Measurements from ENCODE around the gene FAM222A. TPM values are rescaled to one million over a fixed set of nuclear protein-coding genes. Genes with fewer than 3 reads are reported as not detected.

FAM222A gene
- polyA plus RNA-seq, 10 donors = 4.6 to 8.1 (median 6.4) TPM

DNA sequence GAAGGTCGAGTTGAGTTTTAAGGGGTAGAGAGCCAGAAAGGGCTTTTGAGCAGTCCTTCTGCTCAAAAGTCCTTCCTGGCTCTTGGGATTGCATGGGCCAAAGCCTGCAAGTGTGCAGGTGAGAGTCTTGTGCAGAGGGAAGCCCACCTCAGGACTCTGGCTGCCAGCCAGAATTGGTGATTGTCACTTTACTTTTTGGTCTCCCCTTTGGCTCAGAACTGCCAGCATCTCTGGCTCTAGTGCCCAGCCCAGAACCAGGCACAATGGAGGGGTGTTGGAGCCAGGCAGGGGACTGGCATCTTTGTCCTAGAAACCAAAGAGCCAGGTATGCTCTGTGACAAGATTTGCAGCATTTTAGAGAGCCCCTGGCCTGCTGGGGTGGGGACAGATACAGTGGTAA is 23.5 kb downstream of the FAM222A start:
- no peak for DNase-seq

DNA sequence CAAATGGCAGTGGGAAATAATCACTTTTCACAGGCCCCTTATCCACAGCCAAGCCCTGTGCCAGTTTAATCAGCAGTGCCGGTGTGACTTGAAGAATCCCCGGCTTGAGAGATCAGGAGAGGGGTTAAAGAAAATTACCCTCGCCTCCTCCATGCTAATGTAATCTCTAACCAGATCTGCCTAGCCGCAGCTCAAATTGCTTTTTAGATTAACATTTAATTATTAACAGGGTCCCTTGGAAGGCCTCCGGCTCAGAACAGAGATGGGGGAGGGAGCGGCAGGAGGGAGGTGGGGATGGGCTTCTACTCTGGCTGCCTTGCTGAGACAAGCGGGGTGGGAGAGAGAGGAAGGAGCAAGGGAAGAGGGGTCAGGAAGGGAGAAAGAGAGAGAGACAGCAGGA is 24.0 kb downstream of the FAM222A start:
- DNase-seq = no peak

DNA sequence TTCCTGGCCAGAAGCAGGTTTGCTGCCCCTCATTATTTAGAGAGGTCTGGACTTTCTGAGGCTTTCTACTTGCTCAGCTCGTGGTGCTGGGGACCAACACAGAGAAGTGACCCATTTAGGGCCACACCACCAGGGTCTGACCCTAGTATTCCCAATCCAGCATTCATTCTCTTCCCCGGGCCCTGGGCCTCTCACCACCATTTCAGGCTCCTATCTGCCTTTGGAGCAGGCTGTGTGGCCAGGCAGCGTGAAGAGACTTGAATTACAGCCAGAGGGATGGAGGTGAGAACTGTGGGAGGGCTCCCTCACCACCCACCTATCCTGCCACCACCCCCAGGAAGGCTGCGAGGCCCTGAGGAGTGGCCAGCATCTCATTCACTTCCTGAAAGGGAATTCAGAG is 24.6 kb downstream of the FAM222A start:
- DNase-seq = no peak

DNA sequence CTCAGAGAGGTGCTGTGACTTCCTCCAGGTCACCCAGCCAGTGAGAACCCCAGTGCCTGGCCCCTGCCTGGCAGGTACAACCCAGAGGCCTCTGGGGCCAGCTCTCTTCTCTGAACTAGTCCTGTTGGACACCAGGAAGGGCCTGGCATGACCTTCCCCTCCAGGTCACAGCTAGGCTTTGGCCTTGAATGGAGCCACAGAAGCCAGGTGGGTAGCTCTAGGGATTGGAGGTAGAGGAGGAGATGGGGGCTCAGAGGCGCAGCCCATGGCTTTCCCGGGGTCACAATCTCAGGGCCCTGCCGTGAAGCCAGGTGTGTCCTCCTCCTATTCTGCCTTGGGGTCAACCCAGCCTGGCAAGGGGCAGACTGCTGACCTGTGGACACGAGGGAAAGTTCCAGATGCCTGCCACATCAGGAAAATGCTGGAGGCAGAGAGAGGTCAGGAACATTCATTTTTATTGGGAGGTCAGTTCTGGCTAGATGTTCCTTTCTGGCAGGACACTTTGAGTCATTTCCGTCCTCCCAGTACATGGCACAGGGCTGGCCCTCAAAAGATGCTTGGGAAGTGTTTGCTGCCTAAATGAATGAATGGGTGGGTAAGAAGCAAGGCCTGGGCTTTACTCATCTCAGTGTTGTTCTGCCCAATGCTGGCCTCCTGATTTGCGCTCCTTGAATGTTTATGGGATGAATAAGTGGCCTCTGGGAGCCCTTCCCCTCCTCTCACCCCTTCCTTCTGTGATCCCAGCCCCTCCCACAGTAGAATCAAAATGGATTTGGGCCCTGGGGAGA is 25.4 kb downstream of the FAM222A start:
- DNase-seq = no peak

DNA sequence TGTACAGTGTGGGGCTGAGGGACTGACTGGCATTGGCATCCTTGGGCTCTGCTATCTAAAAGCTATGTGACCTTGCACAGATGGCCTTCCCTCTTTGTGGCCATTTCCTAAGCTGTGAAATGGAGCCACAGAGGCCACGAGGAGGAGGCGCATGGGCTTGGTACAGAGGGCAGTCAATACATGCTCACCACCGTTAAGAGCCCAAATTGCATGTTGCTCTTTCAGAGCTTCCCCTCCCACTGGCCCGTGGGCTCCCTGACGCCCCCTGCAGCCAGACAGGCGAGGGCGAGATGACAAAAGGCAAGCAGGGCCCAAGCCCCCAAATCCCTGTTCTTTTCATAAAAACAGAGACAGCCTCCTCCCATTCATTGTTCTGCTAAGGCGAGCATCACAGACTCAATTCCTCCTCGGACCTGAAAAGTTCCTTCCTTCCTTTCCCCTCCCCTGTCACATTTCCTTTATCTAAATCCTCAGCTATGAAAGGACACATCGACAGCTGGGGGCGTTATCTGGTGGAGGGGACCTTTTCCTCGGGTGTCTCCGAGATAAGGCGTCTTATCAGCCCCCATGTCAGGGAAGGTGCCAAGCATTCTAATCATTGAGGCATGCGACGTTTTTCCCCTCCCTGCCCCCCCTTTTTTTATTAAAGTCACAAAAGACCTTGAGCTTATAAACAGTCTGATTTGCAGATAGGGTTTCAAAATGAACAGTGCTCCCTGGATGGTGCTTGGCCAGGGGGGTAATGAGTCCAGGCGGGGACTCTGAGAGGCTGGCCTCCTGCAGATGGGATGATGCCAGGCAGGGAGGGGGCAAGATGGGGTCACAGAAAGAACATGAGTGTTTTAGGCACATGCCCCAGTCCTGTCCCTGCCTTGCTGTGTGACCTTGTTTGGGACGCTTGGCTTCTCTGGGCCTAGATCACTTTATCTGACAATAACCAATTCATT is 26.4 kb downstream of the FAM222A start:
- no peak for DNase-seq

DNA sequence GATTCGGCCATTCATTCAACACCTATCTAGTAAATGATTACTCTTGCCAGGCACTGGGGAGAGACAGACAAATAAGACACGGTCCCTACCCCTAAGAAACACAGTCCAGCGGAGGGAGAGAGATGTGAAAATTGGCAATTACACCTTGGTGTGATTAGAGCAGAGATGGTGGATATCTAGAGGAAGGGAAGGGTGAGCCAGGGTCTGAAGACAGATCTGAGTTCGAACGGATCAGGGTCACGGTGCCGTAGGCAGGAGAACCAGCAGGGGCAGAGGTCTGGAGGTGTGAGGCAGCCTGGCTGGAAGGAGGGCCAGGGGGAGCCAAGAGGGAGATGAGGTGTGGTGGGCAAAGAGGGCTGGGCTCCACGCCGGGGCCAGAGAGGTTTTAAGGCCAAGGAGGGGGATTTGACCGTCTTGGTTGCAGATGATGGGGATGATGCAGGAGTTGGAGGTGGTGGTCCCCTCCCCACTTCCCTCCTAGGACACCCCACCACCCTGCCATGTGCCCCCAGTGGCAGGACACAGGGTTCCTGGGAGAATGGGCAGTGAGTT is 27.1 kb downstream of the FAM222A start:
- no peak for DNase-seq

DNA sequence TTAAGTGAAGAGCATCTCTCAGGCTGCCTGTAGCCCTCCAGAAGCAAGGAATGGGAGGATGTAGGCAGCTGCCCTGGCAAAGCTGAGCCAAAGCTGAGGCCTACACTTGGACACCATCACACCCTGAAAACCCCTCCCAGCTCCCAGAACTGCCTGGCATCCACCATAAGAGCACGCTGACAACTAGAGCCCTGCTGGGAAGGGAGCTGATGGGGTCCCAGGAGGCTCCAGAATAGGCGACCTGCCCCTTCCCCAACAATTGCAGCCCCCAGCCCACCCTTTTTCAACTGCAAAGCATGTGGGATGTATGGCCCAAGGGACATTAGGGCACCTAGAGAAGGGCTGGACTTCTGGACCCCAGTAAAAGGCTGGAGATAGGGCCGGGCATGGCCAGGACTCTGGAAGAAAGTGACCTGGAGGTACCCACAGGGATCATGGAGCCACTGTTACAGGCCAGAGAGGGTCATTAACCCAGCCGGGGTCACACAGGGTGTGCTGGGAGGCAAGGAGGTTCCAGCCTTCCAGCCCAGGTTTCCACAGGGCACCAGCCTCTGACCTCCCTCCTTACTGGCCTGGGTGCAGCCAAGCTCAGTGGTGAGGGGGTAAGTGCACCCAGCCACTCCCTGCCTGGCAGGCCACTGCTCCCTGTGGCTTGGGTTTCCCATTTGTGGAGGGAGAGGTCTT is 27.8 kb downstream of the FAM222A start:
- DNase-seq = no peak

DNA sequence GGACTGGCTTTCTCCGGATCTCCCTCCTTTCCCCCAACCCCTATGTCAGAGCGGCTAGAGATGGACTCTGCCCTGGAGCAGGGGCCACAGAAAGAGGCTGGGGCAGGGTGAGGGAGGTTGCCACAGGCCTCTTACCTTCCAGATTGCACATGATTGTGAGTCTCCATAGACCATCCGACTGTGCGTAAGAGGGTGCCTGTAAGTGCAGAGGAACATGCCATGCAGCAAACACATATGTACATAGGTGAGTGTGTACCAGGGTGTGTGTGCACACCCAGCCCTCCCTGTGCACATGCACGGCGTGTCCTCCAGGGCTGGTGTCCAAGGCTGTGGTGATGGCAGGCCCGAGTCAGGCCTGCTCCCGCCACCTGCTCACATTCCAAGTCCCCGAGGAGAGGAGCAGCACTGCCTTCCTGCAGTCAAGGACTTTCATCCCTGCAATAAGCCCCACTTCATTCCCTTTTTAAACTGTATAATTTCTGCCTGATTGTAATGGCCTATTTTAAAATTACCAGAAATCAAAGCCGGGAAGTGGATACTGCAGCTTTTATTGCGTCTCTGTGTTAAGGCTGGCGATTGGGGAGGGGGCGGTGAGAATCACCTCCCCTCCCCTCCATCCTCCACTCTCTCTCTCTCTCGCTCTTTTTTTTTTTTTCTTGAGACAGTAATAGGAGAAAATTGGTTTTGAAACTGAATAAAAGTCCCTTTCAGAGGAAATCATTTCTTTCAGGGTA is 28.5 kb downstream of the FAM222A start:
- DNase-seq = no peak

DNA sequence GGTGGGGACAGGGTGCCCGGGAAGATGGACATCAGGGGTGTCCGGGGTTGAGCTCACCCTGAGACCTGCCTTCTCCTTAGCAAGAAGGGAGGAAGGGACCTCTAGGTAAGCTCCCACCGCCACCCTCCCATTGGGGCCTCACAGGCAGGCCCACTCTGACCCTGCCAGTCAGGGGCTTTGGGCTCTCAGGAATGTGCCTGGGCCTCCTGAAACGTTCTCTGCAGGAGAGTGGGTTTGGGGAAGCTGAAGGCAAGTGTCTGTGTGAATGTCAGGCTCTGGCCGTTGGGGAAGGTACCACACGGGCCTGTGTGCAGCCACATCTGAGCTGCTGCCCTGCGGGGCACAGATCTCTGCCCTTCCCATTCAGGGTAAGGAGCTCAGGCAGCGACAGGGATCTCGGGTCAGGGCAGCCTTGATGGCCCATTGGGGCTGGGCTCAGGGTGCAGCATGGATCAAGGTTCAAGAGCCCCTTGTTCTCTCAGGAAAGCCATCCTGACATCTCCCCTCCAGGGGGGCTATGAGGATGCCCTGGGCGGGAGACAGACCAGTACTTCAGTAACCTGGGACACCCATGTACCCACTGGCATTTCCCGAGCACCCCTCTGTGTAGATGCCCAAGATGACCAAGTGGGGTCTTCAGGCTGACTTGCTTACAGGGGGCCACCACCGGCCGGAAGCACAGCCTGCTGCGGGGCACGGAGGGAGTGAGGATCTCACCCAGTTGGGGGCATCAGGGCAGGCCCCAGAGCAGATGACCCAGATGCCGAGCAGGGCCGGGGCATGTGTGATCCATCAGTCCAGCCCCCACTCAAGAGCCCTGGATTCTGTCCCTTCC is 29.7 kb downstream of the FAM222A start:
- no peak for DNase-seq

DNA sequence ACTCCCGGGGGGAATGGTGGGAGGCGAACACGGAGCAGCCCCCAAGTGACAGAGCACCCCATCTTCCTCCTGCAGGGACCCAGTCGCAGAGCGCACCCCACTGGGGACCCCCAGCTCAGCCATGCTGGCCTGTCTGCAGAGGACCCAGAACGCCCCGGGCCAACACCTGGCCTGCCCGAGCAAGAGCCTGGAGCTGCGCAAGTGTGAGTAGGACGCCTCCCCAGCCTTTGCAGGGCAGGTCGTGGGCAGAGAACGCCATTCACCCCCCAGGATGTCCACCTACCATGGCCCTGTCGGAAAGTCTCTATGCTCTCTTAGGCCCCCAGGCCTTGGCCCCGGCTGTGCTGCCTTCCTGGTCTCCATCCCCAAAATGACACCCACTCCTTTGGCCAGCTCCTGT is 30.4 kb downstream of the FAM222A start:
- DNase-seq = no peak

DNA sequence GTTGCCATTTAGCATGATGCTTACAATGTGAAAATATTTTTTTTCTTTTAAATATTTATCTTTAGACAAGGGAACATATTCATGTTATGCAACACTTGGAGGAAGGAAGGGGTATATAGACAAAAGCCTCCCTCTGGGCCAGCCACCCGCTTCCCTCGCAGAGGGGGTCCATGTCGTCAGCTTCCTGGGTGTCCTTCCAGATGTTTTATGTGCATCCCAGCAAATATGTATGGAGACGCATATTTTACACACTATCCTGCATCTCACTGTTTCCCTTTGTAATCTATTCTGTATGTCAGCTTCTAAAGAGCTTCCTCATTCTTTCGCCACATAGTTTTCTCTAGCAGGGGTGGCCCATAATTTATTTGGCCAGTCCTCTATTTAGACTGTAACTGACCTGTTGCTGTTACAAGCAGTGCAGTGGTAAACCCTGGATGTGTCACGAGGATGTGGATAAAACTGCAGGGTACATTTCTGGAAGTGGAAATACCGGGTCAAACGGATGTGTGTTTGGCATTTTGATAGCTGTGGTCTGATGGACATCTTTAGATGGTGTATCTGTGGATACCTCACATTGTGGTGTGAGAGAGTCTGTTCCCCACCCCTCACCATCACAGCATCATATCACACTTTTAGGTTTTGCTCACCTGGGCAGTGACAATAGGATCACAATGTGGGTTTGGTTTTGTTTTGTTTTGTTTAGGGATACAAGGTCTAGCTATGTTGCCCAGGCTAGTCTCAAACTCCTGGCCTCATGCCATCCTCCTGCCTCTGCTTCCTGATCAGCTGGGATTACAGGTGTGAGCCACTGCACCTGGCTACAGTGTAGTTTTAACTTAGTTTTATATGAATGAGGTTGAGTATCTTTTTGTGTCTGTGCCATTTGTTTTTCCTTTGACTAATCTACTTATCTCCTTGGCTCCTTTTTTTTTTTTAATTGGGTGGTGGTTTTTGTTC is 31.6 kb downstream of the FAM222A start:
- DNase-seq = no peak

DNA sequence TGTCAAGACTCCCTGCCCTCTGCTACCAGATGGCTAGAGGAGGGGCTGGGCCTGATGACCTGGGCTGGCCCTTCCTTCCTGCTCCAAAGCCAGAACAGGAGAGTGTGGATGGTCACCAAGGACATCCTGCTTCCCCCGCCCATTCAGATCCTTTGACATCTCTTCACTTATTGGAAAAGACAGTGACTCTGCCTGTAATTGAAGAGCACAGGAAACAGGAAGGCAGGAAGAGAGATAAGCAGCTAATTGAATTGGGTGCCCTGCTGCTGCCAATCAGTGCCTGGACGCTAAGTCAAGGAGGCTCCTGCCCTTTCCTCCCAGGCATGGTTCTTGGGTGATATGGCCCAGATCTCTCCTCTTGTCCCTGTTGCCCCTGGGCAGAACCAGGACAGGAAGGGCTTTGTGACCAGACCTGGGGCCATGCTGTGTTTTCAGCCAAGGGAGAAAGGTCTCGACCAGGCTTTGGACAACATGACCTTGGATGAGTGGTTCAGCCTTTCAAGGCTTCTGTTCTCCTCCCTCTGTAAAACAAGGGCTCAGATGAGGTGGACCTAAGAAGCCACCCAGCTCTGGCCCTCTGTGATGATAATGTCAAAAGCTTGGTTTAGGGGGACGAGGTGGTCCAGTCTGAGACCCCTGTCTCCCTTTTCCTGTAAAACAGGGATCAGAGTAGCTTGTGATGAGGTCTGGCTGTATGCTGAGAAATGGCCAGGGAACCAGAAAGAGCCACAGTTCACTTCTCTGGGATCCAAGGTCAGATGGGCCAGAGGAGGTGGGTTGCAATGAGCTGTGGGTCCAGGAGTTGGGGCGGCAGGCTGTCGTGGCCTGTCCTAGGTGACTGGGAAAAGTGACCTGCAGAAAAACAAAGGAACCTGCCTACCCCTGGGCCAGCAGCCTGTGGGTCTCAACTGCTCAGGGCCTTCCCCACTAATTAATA is 38.8 kb downstream of the FAM222A start:
- DNase-seq = no peak

DNA sequence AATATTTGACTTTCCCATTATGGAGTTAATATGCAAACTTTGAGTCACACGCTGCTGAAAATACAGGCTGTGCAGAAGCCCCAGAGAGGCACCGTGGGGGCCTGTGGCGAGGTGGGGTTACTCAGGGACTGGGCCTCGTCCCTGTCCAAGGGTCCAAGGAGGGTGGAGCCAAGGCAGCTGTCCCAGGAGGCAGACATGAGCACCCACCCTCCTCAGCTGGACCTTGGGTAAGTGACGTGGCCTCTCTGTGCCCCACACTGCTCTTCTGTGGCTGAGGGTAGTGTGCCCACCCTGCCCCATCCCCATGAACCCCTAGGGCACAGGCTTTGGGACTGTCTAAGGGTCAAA is 39.4 kb downstream of the FAM222A start:
- no peak for DNase-seq

DNA sequence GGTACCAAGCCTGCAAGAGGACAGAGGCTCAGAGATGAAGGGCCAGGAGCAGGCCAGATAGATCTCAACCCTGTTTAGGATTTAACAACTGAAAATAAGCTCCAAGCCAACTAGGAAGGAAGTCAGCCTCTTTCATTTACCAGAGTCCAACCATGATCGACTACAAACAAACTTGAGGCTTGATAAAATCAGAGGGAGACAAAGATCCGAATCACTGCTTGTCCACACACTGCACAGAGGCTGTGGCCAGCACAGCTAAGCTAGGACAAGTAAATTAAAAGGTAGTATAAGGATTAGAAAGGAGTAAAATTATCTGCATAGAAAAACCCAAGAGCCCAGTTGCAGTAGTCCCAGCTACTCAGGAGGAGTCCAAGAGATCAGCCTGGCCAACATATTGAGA is 40.3 kb downstream of the FAM222A start:
- no peak for DNase-seq

DNA sequence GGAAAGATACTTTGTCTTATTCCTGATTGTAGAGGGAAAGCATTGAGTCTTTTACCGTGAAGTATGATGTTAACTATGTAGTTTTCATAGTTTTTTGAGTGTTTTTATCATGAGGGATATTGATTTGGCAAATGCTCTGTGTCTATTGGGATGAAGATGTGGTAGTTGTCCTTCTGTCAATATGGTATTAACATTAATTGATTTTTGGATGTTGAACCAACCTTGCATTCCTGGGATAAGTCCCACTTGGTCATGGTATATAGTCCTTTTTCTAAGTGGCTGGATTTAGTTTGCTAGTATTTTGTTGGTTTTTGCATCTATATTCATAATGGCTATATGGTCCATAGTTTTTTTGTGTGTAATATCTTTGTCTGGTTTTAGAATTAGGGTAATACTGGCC is 42.8 kb downstream of the FAM222A start:
- no peak for DNase-seq

DNA sequence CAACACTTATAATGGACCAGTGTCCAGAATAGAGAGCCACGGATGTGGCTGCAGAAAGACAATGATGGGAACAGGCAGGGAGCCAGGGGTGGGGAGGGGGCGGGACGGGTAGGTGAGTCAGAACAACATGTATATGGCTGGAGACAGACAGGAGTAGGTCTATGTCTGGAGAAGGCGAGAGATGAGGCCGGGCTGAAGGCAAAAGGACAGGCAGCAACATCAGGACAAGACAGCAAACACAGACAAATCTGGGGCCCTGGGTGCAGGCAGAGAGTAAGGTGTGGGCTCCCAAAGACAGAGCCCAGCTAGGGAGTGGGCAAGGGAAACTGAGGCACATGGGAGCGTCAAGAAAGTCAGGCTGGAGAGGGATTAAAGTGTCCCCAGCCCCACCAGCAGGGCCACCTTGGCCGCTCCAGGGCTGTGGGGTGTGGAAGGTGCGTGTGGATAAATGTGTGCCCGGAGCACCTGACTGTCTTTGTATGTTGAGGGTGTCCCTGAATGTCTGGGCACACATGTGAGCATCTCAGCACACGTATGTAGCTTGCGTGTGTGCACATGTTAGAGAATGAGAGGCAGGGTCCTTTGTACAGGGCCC is 44.1 kb downstream of the FAM222A start:
- no peak for DNase-seq

Measured in muscle of back (tissue), 11 donors.